Activated naive CD8-positive, alpha-beta T cell treated with anti-CD3 and anti-CD28 coated beads for 36 hours (primary cell): ENCODE data around the gene LYSMD2. TPM values are rescaled to one million over a fixed set of nuclear protein-coding genes. Genes with fewer than 3 reads are reported as not detected.
A peak's percentile ranks its signal among the peaks of the same experiment; 100 is the strongest.

Experiments used
- DNase-seq: peaks from one replicate; pipeline ENCODE4 v3.0.0; 2021
- H3K27ac Mint-ChIP-seq: one replicate; pipeline ENCODE4 v1.8.0; 2022; ENCODE audit warnings: mild to moderate bottlenecking, moderate library complexity, mixed read lengths
- H3K27me3 Mint-ChIP-seq: one replicate; pipeline ENCODE4 v1.8.0; 2022; ENCODE audit warnings: mild to moderate bottlenecking, mixed read lengths
- H3K36me3 Mint-ChIP-seq: one replicate; pipeline ENCODE4 v1.8.0; 2021; ENCODE audit warnings: mild to moderate bottlenecking, mixed read lengths
- H3K4me1 Mint-ChIP-seq: one replicate; pipeline ENCODE4 v1.8.0; 2021; ENCODE audit warnings: mixed read lengths
- H3K4me3 Mint-ChIP-seq: one replicate; pipeline ENCODE4 v1.8.0; 2022; ENCODE audit warnings: mild to moderate bottlenecking, moderate library complexity, mixed read lengths
- H3K9me3 Mint-ChIP-seq: one replicate; pipeline ENCODE4 v1.8.0; 2022; ENCODE audit warnings: mixed read lengths
- total RNA-seq, 2 experiments: library from RNA; stranded (reverse); gene quantifications; one replicate each; pipeline ENCODE4 v1.2.3, GENCODE V29; 2021

Gene LYSMD2
- total RNA-seq, 2 experiments from 2014 or later, result 23.5 to 24.2 TPM

DNA sequence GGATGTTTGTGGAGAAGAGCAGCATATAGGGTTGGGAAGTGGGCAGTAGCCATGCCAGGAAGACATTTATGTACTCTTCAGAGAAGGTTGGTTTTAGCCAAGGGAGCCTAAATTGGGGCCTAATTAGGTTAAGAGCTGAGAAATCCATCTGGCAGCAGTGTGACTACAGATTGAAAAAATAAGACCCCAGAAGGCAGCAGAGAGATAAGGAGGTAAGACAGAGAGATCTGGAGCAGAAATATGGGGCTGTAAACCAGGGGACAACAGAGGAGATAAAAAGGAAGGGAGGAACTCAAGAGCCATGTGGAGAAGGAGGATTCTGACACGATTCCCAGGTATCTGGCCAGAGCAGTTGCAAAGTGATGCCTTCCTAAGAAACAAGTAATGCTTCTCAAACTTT is 23.3 kb downstream of the LYSMD2 start:
- Mint-ChIP-seq H3K27me3 (no peaks in the 10 kb centered on the region), H3K9me3 (no peaks in the 10 kb centered on the region), H3K27ac (no peak overlapping the region), H3K36me3 (no peaks in the 10 kb centered on the region), H3K4me1 (peaks cover 3% of the 10 kb centered on the region), H3K4me3 (no peak overlapping the region)
- no peak for DNase-seq

DNA sequence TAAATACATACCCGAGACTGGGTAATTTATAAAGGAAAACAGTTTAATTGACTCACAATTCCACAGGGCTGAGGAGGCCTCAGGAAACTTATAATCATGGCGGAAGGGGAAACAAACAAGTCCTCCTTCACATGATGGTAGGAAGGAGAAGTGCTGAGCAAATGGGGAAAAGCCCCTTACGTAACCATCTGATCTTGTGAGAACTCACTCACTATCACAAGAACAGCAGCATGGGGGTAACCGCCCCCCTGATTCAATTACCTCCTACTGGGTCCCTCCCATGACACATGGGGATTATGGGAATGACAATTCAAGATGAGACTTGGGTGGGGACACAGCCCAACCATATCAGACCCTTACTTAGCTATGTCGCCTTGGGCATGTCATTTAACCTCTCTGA is 28.4 kb downstream of the LYSMD2 start:
- no peak for DNase-seq
- Mint-ChIP-seq H3K4me3 (no peak overlapping the region), H3K27me3 (peaks cover 3% of the 10 kb centered on the region), H3K36me3 (no peaks in the 10 kb centered on the region), H3K27ac (no peak overlapping the region), H3K9me3 (no peaks in the 10 kb centered on the region), H3K4me1 (no peaks in the 10 kb centered on the region)

DNA sequence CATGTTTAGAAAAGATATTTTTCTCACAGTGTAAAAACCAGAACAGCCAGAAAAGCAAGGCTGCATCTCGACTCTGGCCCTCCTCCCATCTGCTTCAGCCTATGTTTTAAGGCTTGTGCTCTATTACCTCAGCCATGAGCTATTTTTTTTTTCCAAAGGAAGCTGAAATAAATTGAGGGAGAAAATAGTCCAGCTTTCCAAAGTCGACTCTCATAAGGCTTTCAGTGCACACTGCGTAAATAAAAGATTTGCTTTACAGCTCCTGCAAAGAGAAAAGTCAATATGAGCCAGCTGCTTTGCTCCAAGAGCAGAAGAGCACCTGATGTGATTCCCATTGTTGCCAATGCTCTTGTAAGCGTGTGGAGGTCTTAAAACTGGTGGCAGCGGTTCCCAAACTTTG is 29.4 kb downstream of the LYSMD2 start:
- Mint-ChIP-seq H3K36me3 (no peaks in the 10 kb centered on the region), H3K9me3 (no peaks in the 10 kb centered on the region), H3K27me3 (peaks cover 3% of the 10 kb centered on the region), H3K4me3 (no peak overlapping the region), H3K4me1 (no peaks in the 10 kb centered on the region), H3K27ac (no peak overlapping the region)
- DNase-seq, result no peak

- no peaks in the 10 kb centered on the region for H3K9me3 Mint-ChIP-seq
- H3K36me3 Mint-ChIP-seq, result no peaks in the 10 kb centered on the region
- H3K4me1 Mint-ChIP-seq, result no peaks in the 10 kb centered on the region
- no peak overlapping the region for H3K27ac Mint-ChIP-seq
- H3K4me3 Mint-ChIP-seq, result no peak overlapping the region
- H3K27me3 Mint-ChIP-seq, result peaks cover 7% of the 10 kb centered on the region
- no peak for DNase-seq
Observed at GRCh38 chr15:51706926-51707608, 30.4 kb downstream of the LYSMD2 start.

GRCh38 chr15:51706291-51706690 is 31.2 kb downstream of the LYSMD2 start:
- no peak for DNase-seq
- H3K27me3 Mint-ChIP-seq, result peaks cover 7% of the 10 kb centered on the region
- no peaks in the 10 kb centered on the region for H3K4me1 Mint-ChIP-seq
- H3K36me3 Mint-ChIP-seq, result no peaks in the 10 kb centered on the region
- no peak overlapping the region for H3K27ac Mint-ChIP-seq
- H3K9me3 Mint-ChIP-seq, result no peaks in the 10 kb centered on the region
- no peak overlapping the region for H3K4me3 Mint-ChIP-seq

- no peak overlapping the region for H3K27ac Mint-ChIP-seq
- no peak for DNase-seq
- no peaks in the 10 kb centered on the region for H3K4me1 Mint-ChIP-seq
- no peaks in the 10 kb centered on the region for H3K9me3 Mint-ChIP-seq
- no peak overlapping the region for H3K4me3 Mint-ChIP-seq
- no peaks in the 10 kb centered on the region for H3K36me3 Mint-ChIP-seq
- peaks cover 11% of the 10 kb centered on the region for H3K27me3 Mint-ChIP-seq
Observed at GRCh38 chr15:51702710-51703109, 34.7 kb downstream of the LYSMD2 start.

DNA sequence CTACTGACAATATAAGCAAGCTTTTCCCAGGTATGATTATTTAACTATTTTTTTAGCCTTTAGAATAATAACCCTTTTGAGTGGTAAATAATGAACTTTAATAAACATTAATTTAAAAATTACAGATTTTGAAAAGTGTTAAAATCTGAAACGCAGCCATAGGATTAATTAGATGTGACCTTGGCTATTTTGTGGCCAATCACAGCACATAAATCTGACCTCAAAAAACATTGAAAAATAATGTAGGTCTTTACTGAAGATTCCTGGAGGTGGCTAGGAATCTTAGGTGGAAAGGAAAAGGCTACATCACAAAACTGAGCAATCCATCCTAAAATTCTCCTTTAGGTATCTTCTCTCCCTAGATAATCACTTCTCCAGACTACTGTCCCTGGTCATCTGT is 38.1 kb downstream of the LYSMD2 start:
- H3K4me1 Mint-ChIP-seq, result peaks cover 4% of the 10 kb centered on the region
- no peak overlapping the region for H3K27ac Mint-ChIP-seq
- H3K27me3 Mint-ChIP-seq, result peaks cover 9% of the 10 kb centered on the region
- H3K4me3 Mint-ChIP-seq, result no peak overlapping the region
- no peak for DNase-seq
- H3K36me3 Mint-ChIP-seq, result no peaks in the 10 kb centered on the region
- H3K9me3 Mint-ChIP-seq, result no peaks in the 10 kb centered on the region

DNA sequence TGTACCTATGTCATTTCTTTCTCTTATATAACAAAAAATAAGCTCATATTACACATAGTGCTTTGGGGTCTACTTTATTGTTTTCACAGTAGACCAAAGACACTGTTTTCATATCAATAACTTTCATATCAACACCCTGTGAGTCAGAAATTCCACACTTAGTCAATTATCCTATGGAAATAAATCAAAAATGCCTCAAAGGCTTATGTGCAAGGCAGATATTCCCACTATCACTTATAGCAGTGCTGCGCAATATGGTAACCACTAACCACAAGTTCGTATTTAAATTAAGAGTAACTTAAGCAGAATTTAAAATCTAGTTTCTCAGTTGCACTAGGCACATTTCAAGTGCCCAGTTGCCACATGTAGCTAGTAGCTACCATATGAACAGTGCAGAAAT is 40.3 kb downstream of the LYSMD2 start:
- no peak overlapping the region for H3K27ac Mint-ChIP-seq
- no peaks in the 10 kb centered on the region for H3K36me3 Mint-ChIP-seq
- H3K9me3 Mint-ChIP-seq, result no peaks in the 10 kb centered on the region
- peaks cover 13% of the 10 kb centered on the region for H3K4me1 Mint-ChIP-seq
- H3K4me3 Mint-ChIP-seq, result no peak overlapping the region
- H3K27me3 Mint-ChIP-seq, result peaks cover 13% of the 10 kb centered on the region
- DNase-seq, result no peak

- Mint-ChIP-seq H3K4me1 (peaks cover 17% of the 10 kb centered on the region), H3K9me3 (no peaks in the 10 kb centered on the region), H3K4me3 (no peak overlapping the region), H3K27me3 (peaks cover 14% of the 10 kb centered on the region), H3K27ac (no peak overlapping the region), H3K36me3 (no peaks in the 10 kb centered on the region)
- DNase-seq, result no peak
Observed at GRCh38 chr15:51696566-51696965, 40.9 kb downstream of the LYSMD2 start.

DNA sequence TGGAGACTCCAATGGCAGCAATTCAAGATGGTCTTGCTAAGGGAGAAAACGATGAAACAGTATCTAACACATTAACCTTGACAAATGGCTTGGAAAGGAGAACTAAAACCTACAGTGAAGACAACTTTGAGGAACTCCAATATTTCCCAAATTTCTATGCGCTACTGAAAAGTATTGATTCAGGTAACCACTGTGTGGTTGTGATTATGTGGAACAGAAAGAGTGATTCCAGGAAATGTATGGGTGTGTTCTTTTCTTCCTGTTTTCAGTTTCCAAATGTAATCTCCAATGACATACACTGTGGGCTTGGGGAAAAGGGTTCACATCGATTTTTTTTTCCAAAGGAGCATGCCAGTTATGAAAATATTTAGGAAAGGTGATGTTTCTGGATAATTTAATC is 45.3 kb downstream of the LYSMD2 start:
- Mint-ChIP-seq H3K27me3 (peaks cover 28% of the 10 kb centered on the region), H3K27ac (no peak overlapping the region), H3K36me3 (no peaks in the 10 kb centered on the region), H3K9me3 (no peaks in the 10 kb centered on the region), H3K4me1 (peaks cover 15% of the 10 kb centered on the region), H3K4me3 (no peak overlapping the region)
- no peak for DNase-seq

DNA sequence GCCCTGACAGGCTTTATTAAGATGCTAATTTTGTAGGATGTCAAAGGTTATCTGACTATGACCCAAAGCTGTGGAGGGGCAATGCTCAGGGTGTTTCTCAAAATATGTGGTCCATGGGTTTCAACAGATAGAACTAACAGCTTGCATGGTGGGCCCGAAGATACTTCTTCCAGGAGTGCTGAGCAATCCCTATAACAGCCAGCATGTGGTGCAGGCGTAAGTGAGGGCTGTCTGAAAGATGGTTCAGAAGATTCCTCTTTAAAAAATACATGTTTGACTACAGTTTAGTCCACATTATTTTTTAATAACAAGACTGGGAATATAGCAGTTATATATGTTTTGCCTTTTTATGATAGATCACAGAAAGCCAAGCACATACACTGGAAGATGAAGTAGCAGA is 48.6 kb downstream of the LYSMD2 start:
- Mint-ChIP-seq H3K27me3 (peaks cover 46% of the 10 kb centered on the region), H3K4me3 (no peak overlapping the region), H3K36me3 (no peaks in the 10 kb centered on the region), H3K9me3 (no peaks in the 10 kb centered on the region), H3K27ac (no peak overlapping the region), H3K4me1 (peaks cover 13% of the 10 kb centered on the region)
- no peak for DNase-seq

- H3K27me3 Mint-ChIP-seq, result peaks cover 46% of the 10 kb centered on the region
- no peak overlapping the region for H3K4me3 Mint-ChIP-seq
- DNase-seq, result no peak
- H3K4me1 Mint-ChIP-seq, result peaks cover 7% of the 10 kb centered on the region
- H3K27ac Mint-ChIP-seq, result no peak overlapping the region
- H3K9me3 Mint-ChIP-seq, result no peaks in the 10 kb centered on the region
- no peaks in the 10 kb centered on the region for H3K36me3 Mint-ChIP-seq
Observed at GRCh38 chr15:51687565-51687964, 49.9 kb downstream of the LYSMD2 start.

DNA sequence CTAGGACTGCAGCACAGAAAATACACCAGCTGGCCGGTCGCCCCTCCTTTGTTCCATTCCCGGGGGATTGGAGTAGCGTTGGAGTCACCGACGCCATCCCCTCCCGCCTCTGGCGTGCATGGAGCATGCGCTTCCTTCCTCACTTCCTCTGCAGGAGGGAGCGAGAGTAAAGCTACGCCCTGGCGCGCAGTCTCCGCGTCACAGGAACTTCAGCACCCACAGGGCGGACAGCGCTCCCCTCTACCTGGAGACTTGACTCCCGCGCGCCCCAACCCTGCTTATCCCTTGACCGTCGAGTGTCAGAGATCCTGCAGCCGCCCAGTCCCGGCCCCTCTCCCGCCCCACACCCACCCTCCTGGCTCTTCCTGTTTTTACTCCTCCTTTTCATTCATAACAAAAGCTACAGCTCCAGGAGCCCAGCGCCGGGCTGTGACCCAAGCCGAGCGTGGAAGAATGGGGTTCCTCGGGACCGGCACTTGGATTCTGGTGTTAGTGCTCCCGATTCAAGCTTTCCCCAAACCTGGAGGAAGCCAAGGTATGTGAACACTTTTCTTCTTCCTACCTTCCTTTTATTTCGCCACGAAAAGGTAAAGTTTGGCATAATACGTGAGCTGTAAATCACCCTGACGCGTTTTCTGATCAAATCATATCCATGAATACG is 56.0 kb downstream of the LYSMD2 start, which contains the start of gene SCG3:
Gene SCG3, plus strand, starts transcription at position 201 of the 661 bp plus-strand sequence. Its CDS starts 253 bp downstream, at position 454.
- Mint-ChIP-seq H3K27me3 (peaks cover 56% of the 10 kb centered on the region), H3K4me3 (peak within 1 kb of the TSS; percentile 60), H3K4me1 (peaks cover 5% of the 10 kb centered on the region), H3K9me3 (no peaks in the 10 kb centered on the region), H3K27ac (peak within 1 kb of the TSS; percentile 50), H3K36me3 (no peaks in the 10 kb centered on the region)
- peak; percentile 69 for DNase-seq

DNA sequence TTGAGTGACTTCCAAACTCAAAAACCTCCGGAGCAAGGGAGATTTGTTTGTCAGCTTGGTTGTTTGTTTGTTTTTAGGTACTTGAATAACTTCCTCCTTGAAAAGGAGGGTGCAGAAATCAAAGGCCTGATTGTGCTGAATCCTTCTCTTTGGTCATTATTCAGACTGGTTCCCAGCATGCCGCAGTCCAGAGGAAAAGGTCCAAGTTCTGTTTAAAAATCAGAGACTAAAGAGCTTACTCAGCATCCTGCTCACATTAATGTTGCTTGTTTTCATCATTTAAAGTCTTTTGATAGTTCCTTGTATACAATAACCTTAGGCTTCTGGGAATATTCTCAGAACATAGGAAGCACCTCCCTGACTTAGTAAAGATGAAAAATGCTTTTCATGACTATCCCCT is 57.1 kb downstream of the LYSMD2 start:
- H3K9me3 Mint-ChIP-seq, result no peaks in the 10 kb centered on the region
- H3K27me3 Mint-ChIP-seq, result peaks cover 53% of the 10 kb centered on the region
- peaks cover 5% of the 10 kb centered on the region for H3K4me1 Mint-ChIP-seq
- no peak for DNase-seq
- no peak overlapping the region for H3K27ac Mint-ChIP-seq
- no peak overlapping the region for H3K4me3 Mint-ChIP-seq
- no peaks in the 10 kb centered on the region for H3K36me3 Mint-ChIP-seq

DNA sequence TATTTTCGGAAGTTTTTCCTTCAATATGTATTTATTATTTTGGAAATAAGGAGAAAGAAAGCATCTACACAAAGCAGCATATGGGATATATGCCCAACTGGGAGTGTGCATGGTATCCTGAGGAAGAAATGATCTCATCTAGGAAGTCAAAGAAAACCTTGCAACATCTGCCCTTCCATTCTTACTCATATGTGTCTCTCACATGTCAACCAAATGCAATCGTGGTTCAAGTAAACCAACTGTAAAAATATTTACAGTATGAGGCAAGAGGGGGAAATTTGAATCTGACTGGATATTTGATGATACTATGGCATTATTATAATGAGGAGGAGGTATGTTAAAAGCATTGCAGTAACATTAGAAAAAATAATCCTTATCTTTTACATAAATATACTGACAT is 59.4 kb downstream of the LYSMD2 start:
- H3K27me3 Mint-ChIP-seq, result peaks cover 33% of the 10 kb centered on the region
- H3K4me3 Mint-ChIP-seq, result no peak overlapping the region
- H3K27ac Mint-ChIP-seq, result no peak overlapping the region
- H3K4me1 Mint-ChIP-seq, result peaks cover 5% of the 10 kb centered on the region
- H3K36me3 Mint-ChIP-seq, result no peaks in the 10 kb centered on the region
- no peak for DNase-seq
- H3K9me3 Mint-ChIP-seq, result no peaks in the 10 kb centered on the region

- H3K36me3 Mint-ChIP-seq, result no peaks in the 10 kb centered on the region
- H3K4me1 Mint-ChIP-seq, result peaks cover 5% of the 10 kb centered on the region
- no peak overlapping the region for H3K4me3 Mint-ChIP-seq
- no peak overlapping the region for H3K27ac Mint-ChIP-seq
- no peak for DNase-seq
- no peaks in the 10 kb centered on the region for H3K9me3 Mint-ChIP-seq
- peaks cover 28% of the 10 kb centered on the region for H3K27me3 Mint-ChIP-seq
Observed at GRCh38 chr15:51677452-51677851, 60.0 kb downstream of the LYSMD2 start.
